Panc1 (cell line): ENCODE results near the gene PPM1K. TPM values are rescaled to one million over a fixed set of nuclear protein-coding genes. Genes with fewer than 3 reads are reported as not detected.

ENCODE experiments used
- ATAC-seq: fragments of 200-7000 bp; cut with Tn5 transposase; 2 replicates; pipeline ENCODE4 v1.9.1; 2020; ENCODE audit warnings: mild to moderate bottlenecking, moderate library complexity
- BruUV-seq: library from RNA; stranded (reverse); fragments of 400-500 nt; replicated peaks from 2 replicates; lab custom pipeline; 2021; lab: Mats Ljungman, UMichigan
- CTCF ChIA-PET: fragments of 300-600 bp; sonication (Branson Sonifier 250); formaldehyde crosslinking; loops from one replicate; lab custom pipeline; 2022; ENCODE audit warnings: antibody characterized with exemption; lab: Charles Lee
- POLR2A ChIA-PET: fragments of 300-600 bp; sonication (Branson Sonifier 250); formaldehyde crosslinking; loops from one replicate; lab custom pipeline; 2022; ENCODE audit warnings: antibody characterized with exemption; lab: Charles Lee
- DNase-seq: peaks from one replicate; pipeline ENCODE4 v3.0.0-alpha.2; 2010; ENCODE audit warnings: low read depth, low spot score
- H3K27ac ChIP-seq: 2 replicates; pipeline ENCODE4 v1.5.1; 2011; ENCODE audit warnings: mild to moderate bottlenecking, low read length, inconsistent platforms
- H3K27me3 ChIP-seq: fragments of 200-500 bp; sonication (Bioruptor generic); 2 replicates; pipeline ENCODE4 v1.6.0; 2014; ENCODE audit warnings: low read length, inconsistent platforms; ENCODE audit not compliant: control insufficient read depth, insufficient read depth
- H3K36me3 ChIP-seq: fragments of 200-500 bp; sonication (Bioruptor generic); 2 replicates; pipeline ENCODE4 v1.5.1; 2014; ENCODE audit warnings: inconsistent platforms, mild to moderate bottlenecking, low read length, moderate library complexity; ENCODE audit not compliant: control insufficient read depth, insufficient read depth
- H3K4me1 ChIP-seq: 2 replicates; pipeline ENCODE4 v1.5.1; 2011; ENCODE audit warnings: inconsistent platforms, mild to moderate bottlenecking, low read length, moderate library complexity; ENCODE audit not compliant: control insufficient read depth, insufficient read depth
- H3K4me3 ChIP-seq, 2 experiments: 2 replicates each; pipeline ENCODE4 v1.5.1; 2011 to 2012; ENCODE audit warnings: low read depth in 2 of 2, low read length in 2 of 2, mild to moderate bottlenecking in 2 of 2, inconsistent platforms in 1 of 2, moderate library complexity in 1 of 2
- H3K9me3 ChIP-seq: fragments of 200-500 bp; sonication (Bioruptor generic); 2 replicates; pipeline ENCODE4 v1.5.1; 2014; ENCODE audit warnings: low read depth, mild to moderate bottlenecking, inconsistent platforms, low read length, moderate library complexity; ENCODE audit not compliant: control insufficient read depth, insufficient read depth
- CTCF ChIP-seq: fragments of 450-650 bp; IDR thresholded peaks from 2 replicates; pipeline ENCODE4 v1.5.1; 2017; ENCODE audit warnings: mild to moderate bottlenecking
- POLR2AphosphoS5 ChIP-seq: IDR thresholded peaks from 2 replicates; pipeline ENCODE4 v1.6.1; 2012; ENCODE audit warnings: mild to moderate bottlenecking, low read depth, low read length, moderate library complexity
- REST ChIP-seq, 2 experiments: IDR thresholded peaks; 2 replicates each; pipeline ENCODE4 v1.6.1; 2011 to 2012; ENCODE audit warnings: low read depth in 2 of 2, control low read depth in 1 of 2, low read length in 1 of 2, mild to moderate bottlenecking in 1 of 2, moderate library complexity in 1 of 2; ENCODE audit not compliant: insufficient read depth in 1 of 2
- SIN3A ChIP-seq: IDR thresholded peaks from 2 replicates; pipeline ENCODE4 v1.6.1; 2012; ENCODE audit warnings: low read depth, mild to moderate bottlenecking, low read length, moderate library complexity, borderline replicate concordance; ENCODE audit not compliant: insufficient read depth
- TCF7L2 ChIP-seq: IDR thresholded peaks from 2 replicates; pipeline ENCODE4 v1.6.1; 2011; ENCODE audit warnings: mild to moderate bottlenecking, low read depth, low read length, inconsistent platforms
- in situ Hi-C: cut with HindIII; loops from 2 replicates; pipeline ENCODE4 v1.10.0; 2016; ENCODE audit warnings: low sequenced_read_pairs, low pct_unique_long_range_greater_than_20kb
- intact Hi-C: fragments of 100-400 bp; cut with micrococcal nuclease; formaldehyde crosslinking; loops from one replicate; pipeline ENCODE4 v1.10.0; 2022; ENCODE audit not compliant: unreplicated experiment
- total RNA-seq: library from RNA; stranded (reverse); gene quantifications from one replicate; pipeline ENCODE4 v1.2.1, GENCODE V29; 2021; ENCODE audit not compliant: unreplicated experiment

PPM1K gene
- total RNA-seq, 1 experiment from 2014 or later = 2.1 TPM

GRCh38 chr4:88285235-88285653 lies 883 bp upstream of the PPM1K start:
- Histone ChIP-seq H3K36me3 (no peaks in the 10 kb centered on the region), H3K4me3 (peak overlapping the region; percentile 69 to 79), H3K9me3 (no peaks in the 10 kb centered on the region), H3K4me1 (no peaks in the 10 kb centered on the region; the same call in 1 of the 2 replicates), H3K27me3 (peaks cover 2% of the 10 kb centered on the region; the same call in 1 of the 2 replicates), H3K27ac (no peak overlapping the region; the same call in 1 of the 2 replicates)
- in situ Hi-C loops = no loop called here
- intact Hi-C loops = no loop called here
- no TSS peak for BruUV-seq
- DNase-seq = no peak
- ChIA-PET POLR2A (no interaction called here), CTCF (no interaction called here)
- ATAC-seq = no peak
- TF ChIP-seq TCF7L2 (no peak), CTCF (no peak), SIN3A (no peak), POLR2AphosphoS5 (no peak), REST (IDR thresholded peaks at IDR 0.05; ENCODE audit: insufficient read depth in 1 of 2, low read depth in 2 of 2, low read length in 1 of 2) (no peak)

GRCh38 chr4:88283661-88284438 lies 511 bp downstream of the PPM1K start:
- DNase-seq = peak; percentile 54
- peak overlapping the region; percentile 69 to 79 for H3K4me3 ChIP-seq
- no TSS peak for BruUV-seq
- ChIA-PET POLR2A (interaction anchor here (0.7 kb wide), 1 partner anchor 86 kb away, joined by 5 read pairs; no protein-coding TSS in a partner anchor), CTCF (interaction anchor here (0.6 to 1.3 kb wide), 3 partner anchors 14 to 113 kb away, joined by 3 to 4 read pairs (median 4); no protein-coding TSS in a partner anchor)
- TF ChIP-seq REST (IDR thresholded peaks at IDR 0.05; ENCODE audit: insufficient read depth in 1 of 2, low read depth in 2 of 2, low read length in 1 of 2) (no peak), CTCF (no peak), SIN3A (no peak), POLR2AphosphoS5 (no peak), TCF7L2 (no peak)
- H3K9me3 ChIP-seq = no peaks in the 10 kb centered on the region
- intact Hi-C loops = loop anchor here (5.0 kb wide), 1 partner anchor 173 kb away; the partner anchor contains the start of gene HERC5
- no peaks in the 10 kb centered on the region; the same call in 1 of the 2 replicates for H3K4me1 ChIP-seq
- no peaks in the 10 kb centered on the region for H3K36me3 ChIP-seq
- in situ Hi-C loops = no loop called here
- ATAC-seq = peak; percentile 68
- no peak overlapping the region; the same call in 1 of the 2 replicates for H3K27ac ChIP-seq
- H3K27me3 ChIP-seq = peaks cover 2% of the 10 kb centered on the region; the same call in 1 of the 2 replicates
